ENCODE results near the gene REM2.

DNA sequence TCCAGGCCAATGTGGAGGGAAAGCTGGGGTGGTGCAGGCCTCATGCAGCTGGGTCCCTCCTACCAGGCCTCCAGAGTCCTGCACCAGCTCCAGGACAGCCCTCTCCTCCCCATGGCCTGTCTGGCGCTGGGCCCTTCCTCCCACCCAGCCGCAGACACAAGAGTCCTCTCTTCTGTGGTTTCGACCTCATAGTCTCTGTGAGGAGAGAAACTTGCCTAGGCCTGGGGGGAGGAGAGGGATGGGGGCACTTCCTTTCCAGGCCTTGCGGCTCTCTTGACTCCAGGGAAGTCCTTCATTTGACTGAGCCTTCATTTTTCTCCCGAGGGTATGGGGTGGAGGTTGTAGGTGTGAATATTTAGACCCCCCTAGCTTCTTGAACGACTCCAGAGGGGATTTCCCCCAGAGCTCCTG is 44.4 kb upstream of the REM2 start:
- TF ChIP-seq, protein P1, sequence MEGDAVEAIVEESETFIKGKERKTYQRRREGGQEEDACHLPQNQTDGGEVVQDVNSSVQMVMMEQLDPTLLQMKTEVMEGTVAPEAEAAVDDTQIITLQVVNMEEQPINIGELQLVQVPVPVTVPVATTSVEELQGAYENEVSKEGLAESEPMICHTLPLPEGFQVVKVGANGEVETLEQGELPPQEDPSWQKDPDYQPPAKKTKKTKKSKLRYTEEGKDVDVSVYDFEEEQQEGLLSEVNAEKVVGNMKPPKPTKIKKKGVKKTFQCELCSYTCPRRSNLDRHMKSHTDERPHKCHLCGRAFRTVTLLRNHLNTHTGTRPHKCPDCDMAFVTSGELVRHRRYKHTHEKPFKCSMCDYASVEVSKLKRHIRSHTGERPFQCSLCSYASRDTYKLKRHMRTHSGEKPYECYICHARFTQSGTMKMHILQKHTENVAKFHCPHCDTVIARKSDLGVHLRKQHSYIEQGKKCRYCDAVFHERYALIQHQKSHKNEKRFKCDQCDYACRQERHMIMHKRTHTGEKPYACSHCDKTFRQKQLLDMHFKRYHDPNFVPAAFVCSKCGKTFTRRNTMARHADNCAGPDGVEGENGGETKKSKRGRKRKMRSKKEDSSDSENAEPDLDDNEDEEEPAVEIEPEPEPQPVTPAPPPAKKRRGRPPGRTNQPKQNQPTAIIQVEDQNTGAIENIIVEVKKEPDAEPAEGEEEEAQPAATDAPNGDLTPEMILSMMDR (IDR thresholded peaks at IDR 0.05), result no peak
- TF ChIP-seq POLR2A (IDR thresholded peaks at IDR 0.05), result no peak
